GM18502 (cell line): ENCODE data around the gene BICC1.
A peak's percentile ranks its signal among the peaks of the same experiment; 100 is the strongest.
"Not testable (repeated sequence)": the region's sequence is repeated elsewhere in the genome, so short reads cannot be mapped to it uniquely, and the experiment has no call there.

Experiments
- ATAC-seq: cut with Tn5 transposase; IDR thresholded peaks from one replicate; pipeline ENCODE4 v1.9.1; 2021; ENCODE audit warnings: mild to moderate bottlenecking; ENCODE audit not compliant: unreplicated experiment, poor library complexity

The BICC1 gene

GRCh38 chr10:58839771-58840170 lies 327.1 kb downstream of the BICC1 start:
- ATAC-seq, result no peak

DNA sequence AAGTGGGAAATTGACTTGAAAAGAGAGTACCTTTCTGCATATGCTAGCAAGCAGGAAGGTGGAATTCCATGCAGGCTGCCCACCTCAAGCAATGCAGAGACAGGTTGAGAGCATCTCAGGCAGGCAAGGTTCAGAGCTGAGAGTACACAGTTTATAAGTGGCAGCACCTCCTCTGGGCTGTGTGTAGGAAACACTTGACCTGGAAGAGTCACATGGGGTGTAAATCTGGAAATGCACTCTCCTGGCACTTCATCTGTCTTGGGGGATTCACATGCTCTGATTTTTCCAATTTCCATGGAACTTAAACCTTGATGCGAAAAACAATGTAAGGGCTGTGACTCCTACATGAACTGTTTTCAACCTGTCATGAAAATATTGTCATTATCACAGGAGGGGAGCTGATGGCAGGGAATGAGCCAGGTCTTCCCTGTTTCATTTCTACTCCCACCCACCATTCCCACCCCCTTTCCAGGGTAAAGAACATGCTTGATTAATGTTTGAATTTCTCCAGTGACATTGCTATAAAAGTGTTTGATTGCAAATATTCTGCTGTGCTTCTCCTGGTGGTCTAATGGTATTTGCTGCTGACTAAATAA lies 328.3 kb downstream of the BICC1 start:
- ATAC-seq, result no peak

- no peak for ATAC-seq
These were observed 330.2 kb downstream of the BICC1 start for GRCh38 chr10:58842860-58843376.

GRCh38 chr10:58843760-58844159 lies 331.1 kb downstream of the BICC1 start:
- ATAC-seq, result no peak

DNA sequence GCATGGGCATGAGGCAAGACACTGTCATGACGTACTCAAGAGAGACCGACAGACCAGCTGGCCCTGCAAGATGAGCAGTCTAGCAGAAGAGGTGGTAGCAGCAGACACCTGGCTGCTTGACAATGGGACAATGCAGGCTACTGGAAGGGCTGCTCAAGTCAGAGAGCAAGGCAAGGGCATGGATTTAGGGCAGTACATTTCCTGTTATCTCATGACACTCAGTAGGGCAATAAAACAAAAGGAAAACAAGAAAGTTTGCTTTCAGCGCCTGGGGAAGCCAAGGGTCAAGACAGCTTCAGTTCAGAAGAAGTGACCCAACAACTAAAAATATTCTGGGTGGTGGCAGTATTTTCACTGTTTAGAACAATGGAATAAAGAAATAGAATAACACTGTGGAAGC lies 332.0 kb downstream of the BICC1 start:
- no peak for ATAC-seq

- no peak for ATAC-seq
These were observed 334.2 kb downstream of the BICC1 start for GRCh38 chr10:58846856-58847255.

GRCh38 chr10:58851606-58852005 lies 338.9 kb downstream of the BICC1 start:
- ATAC-seq, result no peak

GRCh38 chr10:58853668-58854067 lies 341.0 kb downstream of the BICC1 start:
- no peak for ATAC-seq

GRCh38 chr10:58854811-58855210 lies 342.1 kb downstream of the BICC1 start:
- ATAC-seq, result no peak

DNA sequence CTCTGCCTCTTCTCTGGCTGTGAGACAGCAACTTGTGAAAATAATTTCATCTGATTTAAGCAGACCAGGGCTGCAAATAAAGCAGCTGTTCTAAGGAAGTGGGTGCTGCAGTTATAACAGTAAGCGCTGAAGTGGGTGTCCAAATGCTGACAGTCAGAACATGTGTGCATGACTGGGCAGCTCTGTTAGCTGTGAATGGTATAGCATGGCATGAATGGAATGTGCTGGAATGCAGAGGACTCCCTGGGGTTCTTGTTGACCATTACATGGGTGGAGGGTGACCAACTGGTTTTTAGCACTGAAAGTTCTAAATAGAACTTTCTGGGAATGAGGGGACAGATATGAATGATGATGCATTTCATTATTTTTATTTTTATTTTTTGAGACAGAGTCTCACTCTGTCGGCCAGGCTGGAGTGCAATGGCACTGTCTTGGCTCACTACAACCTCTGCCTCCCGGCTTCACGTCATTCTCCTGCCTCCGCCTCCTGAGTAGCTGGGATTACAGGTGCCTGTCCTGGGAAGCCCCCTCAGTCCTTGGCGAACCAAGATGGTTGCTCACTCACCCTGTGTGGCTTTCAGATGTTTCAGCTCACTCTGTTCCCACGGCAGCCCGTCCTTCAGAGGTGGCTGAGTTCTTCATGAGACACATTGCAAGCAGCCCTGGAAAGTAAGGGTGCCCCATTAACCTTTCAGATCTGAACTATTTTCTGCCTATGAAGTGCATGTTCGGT lies 344.0 kb downstream of the BICC1 start:
- no peak for ATAC-seq

GRCh38 chr10:58857251-58857805 lies 344.7 kb downstream of the BICC1 start:
- ATAC-seq, result no peak

DNA sequence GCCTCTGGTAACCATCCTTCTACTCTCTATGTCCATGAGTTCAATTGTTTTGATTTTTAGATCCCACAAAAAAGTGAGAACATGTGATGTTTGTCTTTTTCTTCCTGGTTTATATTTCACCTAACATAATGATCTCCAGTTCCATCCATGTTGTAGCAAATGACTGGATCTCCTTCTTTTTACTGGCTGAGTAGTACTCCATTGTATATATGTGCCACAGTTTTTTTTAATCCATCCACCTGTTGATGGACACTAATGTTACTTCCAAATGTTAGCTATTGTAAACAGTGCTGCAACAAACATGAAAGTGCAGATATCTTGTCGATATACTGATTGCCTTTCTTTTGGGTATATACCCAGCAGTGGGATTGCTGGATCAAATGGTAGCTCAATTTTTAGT lies 345.5 kb downstream of the BICC1 start:
- ATAC-seq, result not testable (repeated sequence)

GRCh38 chr10:58859526-58859925 lies 346.9 kb downstream of the BICC1 start:
- no peak for ATAC-seq

DNA sequence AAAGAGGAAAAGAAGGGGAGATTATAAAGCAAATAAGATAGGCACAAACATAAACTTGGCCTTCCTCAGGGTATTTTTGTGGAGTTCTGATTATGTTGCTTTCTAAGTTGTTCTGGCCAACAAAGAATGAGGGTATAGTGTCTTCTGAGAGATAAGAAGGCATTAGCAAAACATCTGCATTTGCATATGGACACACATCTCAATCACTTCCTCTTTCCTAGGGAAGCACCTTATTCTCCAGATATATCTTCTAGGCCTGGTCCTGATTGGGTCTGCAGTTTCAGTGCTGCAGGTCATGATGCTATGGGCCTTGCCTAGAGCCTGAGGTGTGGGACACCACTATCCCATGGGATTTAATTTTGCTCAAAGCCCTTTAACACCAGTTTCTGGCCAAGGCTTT lies 355.0 kb downstream of the BICC1 start:
- ATAC-seq, result peak; percentile 92

DNA sequence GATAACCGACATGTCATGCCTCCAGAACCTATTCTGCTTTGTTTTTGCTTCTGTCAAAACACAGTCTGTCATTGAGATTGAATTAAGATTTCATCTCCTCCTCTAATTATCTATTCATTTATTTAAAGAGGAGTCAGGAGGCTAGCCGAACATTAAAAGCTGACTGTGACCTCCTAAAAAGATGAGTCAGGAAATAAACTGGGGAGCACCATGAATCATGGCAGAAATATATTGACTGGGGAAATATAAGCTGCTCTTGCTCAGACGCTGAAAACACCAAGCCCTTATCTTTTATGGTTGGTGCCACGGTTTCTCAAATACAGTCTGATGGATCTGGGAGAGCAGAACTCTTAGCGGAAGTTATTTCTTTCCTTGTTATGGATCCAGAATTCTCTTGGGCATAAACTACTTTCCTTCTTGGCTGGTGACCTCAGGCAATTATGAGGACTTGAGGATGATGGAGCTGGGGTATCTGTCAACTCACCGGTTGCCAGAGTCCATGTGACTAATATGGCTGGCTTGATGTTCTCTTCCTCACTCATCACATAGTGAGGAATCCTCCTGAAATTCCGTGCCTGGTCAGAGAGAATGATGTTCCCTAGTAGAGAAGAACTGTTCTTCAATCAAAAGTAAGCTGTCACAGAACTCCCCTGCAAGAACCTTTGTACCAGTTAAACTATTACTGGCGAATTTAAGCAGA lies 356.2 kb downstream of the BICC1 start:
- ATAC-seq, result no peak

DNA sequence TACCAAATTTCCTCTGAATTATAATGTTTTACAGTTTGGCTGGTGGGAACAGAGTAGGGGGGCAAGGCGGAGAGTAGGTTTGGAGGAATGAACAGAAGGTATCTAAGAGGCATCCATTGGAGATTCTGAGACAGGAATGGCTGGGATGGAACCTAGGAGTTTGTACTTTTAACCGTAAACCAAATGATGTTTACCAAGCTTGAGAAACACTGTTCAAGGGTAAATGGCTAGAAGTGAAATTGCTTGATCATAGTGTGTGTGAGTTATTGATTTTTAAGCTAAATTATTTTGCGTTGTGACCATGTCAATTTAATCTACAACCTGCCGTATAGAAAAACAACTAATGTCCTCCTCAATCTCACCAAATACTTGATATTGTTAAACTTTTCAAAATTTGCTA lies 357.4 kb downstream of the BICC1 start:
- no peak for ATAC-seq

- ATAC-seq, result no peak
These were observed 360.5 kb downstream of the BICC1 start for GRCh38 chr10:58873161-58873560.
